ENCODE data around the gene KLF12.

The KLF12 gene

DNA sequence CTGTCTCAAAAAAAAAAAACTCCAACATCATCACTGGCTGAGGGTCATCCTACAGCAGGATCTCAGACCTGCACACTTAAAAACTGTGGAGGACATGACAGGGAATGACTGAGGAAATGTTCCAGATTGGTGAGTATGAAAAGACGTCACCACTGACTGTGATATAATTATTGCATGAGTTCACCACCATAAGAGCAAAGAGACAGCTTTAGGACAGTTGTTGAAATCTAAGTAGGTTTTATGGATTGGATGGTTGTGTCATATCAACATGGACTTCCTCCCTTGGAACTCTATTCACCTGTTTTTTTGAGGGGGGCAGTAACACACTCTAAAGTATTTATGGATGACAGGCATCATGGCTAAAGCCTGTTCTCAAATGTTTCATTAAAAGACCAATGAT is 31.5 kb downstream of the KLF12 start:
- DNase-seq: no peak

DNA sequence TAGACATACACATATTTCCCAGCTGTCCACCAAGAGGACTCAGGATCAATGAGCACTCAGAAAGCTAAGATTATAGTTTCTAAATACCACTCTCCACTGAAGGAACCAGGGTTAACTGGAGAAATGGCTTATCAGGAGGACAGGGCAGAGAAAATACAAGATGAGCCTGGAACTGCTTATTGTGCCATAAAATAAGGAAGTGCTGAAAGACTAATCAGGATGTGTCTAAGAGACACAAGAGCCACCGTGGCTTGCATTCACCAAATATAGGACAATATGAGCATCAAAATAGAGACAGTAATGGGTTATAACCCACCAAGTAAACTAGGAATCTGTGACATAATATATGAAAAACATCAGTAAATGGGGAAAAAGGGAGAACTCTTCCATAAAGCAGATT is 32.8 kb downstream of the KLF12 start:
- no peak for DNase-seq

DNA sequence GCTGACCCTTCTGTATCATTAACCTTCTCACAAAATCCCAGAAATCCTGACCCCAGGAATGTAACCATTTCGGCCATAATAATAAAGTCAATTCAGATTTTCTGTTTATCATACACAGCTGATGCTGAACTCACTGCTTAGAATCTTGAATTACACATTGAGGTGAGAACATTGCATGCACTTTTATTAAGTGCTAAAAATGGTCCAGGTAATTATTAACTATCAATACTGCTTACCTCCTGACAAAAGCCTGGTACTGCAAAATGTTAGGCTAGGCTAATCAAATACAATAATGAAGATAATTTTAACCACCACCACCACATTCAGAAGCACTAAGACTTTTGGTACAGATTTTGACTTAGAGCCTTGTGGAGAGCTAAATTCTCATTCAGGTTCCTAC is 36.1 kb downstream of the KLF12 start:
- DNase-seq: no peak

DNA sequence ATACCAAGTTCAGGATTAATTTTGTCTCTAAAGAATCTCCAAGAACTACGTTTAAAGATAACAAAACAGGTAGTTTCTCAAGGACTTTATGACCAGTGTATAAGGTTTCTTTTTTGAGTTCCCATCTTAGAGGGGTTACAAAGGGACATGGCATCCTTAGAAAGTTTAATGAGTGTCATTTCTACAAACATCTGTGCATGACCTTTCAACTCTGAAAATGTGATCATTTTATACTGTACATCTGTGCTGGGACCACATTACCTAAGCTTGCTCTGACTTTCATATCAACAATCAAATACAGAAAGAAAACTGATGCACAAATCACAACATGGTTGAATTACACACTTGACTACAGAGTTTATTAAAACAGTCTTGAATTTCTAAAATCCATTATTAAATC is 37.1 kb downstream of the KLF12 start:
- no peak for DNase-seq

DNA sequence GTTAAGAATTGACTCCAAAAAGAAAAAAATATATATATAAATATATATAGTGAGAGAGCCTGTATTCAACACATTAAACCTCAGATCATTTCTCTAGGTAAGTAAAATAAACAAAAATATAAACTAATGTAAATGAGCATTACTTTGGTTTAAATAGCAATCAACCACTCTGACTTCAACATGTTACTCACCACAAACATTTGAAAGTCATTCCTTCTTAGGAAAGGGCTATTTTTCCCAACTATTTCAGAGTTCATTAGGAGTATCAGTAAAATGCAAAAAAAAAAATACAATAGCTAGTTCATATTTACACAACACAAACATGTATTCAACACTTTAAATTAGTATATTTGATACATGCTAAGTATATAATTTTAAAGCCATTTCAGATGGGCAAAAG is 40.5 kb downstream of the KLF12 start:
- DNase-seq: peak; percentile 18

DNA sequence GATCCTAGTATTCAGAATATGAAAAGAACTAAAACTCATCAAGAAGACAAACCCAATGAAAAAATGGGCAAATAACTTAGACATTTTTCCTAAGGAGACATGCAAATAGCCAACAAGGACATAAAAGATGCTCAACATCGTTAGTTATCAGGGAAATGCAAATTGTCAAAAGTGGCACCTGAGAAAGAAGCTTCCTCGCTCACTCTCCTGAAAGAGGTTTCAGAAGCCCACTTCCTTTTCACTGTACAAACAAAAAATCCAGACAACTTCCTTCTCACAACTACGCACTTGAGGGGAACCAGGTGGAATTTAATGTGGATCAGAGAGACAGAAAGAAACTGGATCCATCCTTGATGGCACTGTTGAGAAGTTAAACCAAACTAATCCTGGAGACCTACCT is 41.5 kb downstream of the KLF12 start:
- no peak for DNase-seq

DNA sequence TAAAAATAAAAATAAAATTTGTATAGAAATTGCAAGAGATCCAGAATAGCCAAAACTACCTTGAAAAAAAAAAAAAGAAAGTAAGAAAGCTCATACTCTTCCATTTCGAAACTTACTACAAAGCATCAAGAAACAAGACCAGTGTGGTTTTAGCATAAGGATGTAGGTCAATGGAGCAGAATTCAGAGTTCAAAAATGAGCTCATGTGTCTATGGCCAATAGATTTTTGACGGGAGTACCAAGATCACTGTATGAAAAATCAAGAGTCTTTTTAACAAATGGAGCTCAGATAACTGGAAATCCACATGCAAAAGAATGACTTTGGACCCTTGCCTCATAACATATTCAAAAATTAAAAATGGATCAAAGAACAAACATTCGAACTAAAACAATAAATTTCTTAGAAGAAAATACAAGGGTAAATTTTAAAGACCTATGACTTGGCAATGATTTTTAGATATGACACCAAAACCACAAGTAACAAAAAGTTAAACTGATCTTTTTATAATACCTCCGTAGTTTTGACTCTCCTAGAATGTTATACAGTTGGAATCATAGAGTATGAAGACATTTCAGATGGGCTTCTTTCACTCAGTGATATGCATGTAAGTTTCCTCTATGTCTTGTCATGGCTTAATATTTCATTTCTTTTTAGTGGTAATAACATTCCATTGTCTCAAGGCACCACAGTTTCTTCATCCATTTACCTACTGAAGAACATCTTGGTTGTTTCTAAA is 43.2 kb downstream of the KLF12 start:
- DNase-seq: no peak

DNA sequence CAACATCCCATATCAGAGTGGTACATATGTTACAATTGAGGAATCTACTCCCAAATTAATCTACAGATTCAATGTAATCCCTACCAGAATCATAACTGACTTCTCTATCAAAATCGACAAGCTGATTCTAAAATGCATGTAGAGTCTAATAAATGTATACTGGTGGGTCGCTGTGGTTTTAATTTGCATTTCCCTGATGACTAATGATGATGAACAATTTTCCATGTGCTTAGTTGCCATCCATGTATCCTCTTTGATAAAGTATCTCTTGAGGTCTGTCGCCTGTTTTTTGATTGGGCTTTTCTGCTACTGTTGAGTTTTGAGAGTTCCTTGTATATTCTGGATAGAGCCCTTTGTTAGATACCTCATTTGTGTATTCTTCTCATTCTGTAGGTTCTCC is 43.8 kb downstream of the KLF12 start:
- DNase-seq: peak; percentile 27

DNA sequence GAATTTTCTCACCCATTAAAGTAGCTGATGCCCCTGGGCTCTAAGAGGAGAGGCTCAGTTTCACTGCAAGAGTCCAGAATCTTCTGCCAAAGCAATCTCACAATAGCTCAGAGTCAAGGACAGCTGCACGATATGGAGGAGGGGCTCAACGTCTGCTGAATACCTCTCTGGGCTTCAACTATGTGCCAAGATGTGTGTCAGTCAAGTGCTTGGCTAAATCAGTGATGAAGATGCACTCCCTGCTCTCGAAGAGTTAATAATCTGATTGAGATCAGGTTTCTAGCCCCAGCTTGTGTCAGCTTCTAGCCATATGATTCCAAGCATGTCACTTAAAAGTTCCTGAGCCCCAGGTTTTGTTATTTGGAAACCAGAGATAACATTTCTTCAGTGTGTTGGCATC is 46.8 kb downstream of the KLF12 start:
- no peak for DNase-seq
